KMS-11 (cell line): ENCODE results near the gene SYK.

Source experiments
- H2AFZ ChIP-seq: fragments of 200-600 bp; sonication (generic); 2 replicates; pipeline ENCODE4 v1.6.1; 2016; ENCODE audit warnings: antibody characterized with exemption, mixed run types, low read depth
- H3K27ac ChIP-seq: fragments of 200-600 bp; sonication (generic); 2 replicates; pipeline ENCODE4 v1.6.1; 2016; ENCODE audit warnings: mild to moderate bottlenecking, mixed run types
- H3K27me3 ChIP-seq: fragments of 200-600 bp; sonication (generic); 2 replicates; pipeline ENCODE4 v1.6.1; 2017; ENCODE audit warnings: mild to moderate bottlenecking, low read depth, mixed run types, moderate library complexity; ENCODE audit not compliant: insufficient read depth
- H3K36me3 ChIP-seq: fragments of 200-600 bp; sonication (generic); 2 replicates; pipeline ENCODE4 v1.6.1; 2017; ENCODE audit warnings: mild to moderate bottlenecking, mixed run types; ENCODE audit not compliant: insufficient read depth
- H3K4me1 ChIP-seq: fragments of 200-600 bp; sonication (generic); 2 replicates; pipeline ENCODE4 v1.6.1; 2016; ENCODE audit warnings: mild to moderate bottlenecking, low read depth, mixed run types; ENCODE audit not compliant: poor library complexity, severe bottlenecking
- H3K4me2 ChIP-seq: fragments of 200-600 bp; sonication (generic); 2 replicates; pipeline ENCODE4 v1.7.0; 2016; ENCODE audit warnings: mild to moderate bottlenecking, mixed run types
- H3K4me3 ChIP-seq: fragments of 200-600 bp; sonication (generic); IDR thresholded peaks from 2 replicates; pipeline ENCODE4 v1.6.1; 2017; ENCODE audit warnings: low read depth, low read length, mixed read lengths; ENCODE audit not compliant: insufficient read depth
- H3K79me2 ChIP-seq: fragments of 200-600 bp; sonication (generic); 2 replicates; pipeline ENCODE4 v1.6.1; 2016; ENCODE audit warnings: low read depth, mixed run types; ENCODE audit not compliant: insufficient read depth
- H3K9ac ChIP-seq: fragments of 200-600 bp; sonication (generic); 2 replicates; pipeline ENCODE4 v1.6.1; 2016; ENCODE audit warnings: mild to moderate bottlenecking, mixed run types
- H4K20me1 ChIP-seq: fragments of 200-600 bp; sonication (generic); 2 replicates; pipeline ENCODE4 v1.6.1; 2016; ENCODE audit warnings: mild to moderate bottlenecking, mixed run types; ENCODE audit not compliant: insufficient read depth
- TF ChIP-seq, protein P1 (sequence below): fragments of 200-600 bp; sonication (generic); conservative IDR thresholded peaks from 2 replicates; pipeline ENCODE4 v1.6.1; 2017; ENCODE audit warnings: low read depth, mild to moderate bottlenecking, antibody characterized with exemption, low read length, moderate library complexity, mixed read lengths

The SYK gene

DNA sequence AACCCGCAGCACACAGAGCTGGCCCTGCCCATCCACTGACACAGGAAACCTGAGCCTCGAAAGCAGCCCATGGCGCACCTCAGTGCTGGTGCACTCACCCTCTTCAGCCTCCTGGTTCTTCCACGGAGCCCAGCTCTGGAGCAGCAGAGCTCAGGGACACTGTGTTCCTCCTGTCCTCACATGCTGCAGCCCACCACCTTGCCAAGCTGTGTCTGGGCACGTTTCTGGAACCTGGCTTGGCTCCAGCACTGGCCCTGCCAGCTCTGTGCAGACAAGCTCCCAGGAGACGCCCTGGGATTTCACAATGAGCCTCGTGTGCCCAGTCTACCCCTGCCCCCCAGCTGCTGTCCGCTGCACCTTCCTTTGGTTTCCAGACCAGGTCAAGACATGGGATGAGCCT is 119.5 kb downstream of the SYK start:
- no peak overlapping the region for H3K9ac ChIP-seq
- TF ChIP-seq, protein P1, sequence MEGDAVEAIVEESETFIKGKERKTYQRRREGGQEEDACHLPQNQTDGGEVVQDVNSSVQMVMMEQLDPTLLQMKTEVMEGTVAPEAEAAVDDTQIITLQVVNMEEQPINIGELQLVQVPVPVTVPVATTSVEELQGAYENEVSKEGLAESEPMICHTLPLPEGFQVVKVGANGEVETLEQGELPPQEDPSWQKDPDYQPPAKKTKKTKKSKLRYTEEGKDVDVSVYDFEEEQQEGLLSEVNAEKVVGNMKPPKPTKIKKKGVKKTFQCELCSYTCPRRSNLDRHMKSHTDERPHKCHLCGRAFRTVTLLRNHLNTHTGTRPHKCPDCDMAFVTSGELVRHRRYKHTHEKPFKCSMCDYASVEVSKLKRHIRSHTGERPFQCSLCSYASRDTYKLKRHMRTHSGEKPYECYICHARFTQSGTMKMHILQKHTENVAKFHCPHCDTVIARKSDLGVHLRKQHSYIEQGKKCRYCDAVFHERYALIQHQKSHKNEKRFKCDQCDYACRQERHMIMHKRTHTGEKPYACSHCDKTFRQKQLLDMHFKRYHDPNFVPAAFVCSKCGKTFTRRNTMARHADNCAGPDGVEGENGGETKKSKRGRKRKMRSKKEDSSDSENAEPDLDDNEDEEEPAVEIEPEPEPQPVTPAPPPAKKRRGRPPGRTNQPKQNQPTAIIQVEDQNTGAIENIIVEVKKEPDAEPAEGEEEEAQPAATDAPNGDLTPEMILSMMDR = no peak
- peak overlapping the region; percentile 96 for H3K27ac ChIP-seq
- H3K36me3 ChIP-seq = no peaks in the 10 kb centered on the region
- H3K27me3 ChIP-seq = no peaks in the 10 kb centered on the region
- H4K20me1 ChIP-seq = no peaks in the 10 kb centered on the region
- H3K79me2 ChIP-seq = no peaks in the 10 kb centered on the region
- H2AFZ ChIP-seq = no peak overlapping the region
- no peak overlapping the region for H3K4me3 ChIP-seq
- H3K4me1 ChIP-seq = peaks cover 97% of the 10 kb centered on the region
- peak overlapping the region; percentile 5; the same call in 1 of the 2 replicates for H3K4me2 ChIP-seq

DNA sequence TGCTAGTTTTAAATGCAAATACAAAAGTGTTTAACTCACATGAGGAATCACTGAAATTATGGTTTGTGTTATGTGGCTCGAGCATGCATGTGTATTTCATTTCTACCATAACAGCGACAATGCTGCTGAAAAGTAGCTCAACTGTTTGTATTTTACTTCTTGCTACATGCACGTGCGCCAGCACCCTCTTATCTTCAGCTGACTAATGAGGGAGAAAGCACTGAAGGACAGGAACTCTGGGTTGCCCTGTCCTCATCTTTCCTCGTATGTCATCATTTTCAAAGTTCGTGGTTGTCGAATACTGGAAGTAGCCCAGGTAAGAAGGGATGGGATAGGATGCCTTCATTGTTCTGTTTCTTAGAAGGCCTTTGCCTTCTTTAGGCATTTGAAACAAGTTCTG is 120.3 kb downstream of the SYK start:
- no peak overlapping the region; the same call in 1 of the 2 replicates for H2AFZ ChIP-seq
- no peaks in the 10 kb centered on the region for H3K27me3 ChIP-seq
- H3K4me2 ChIP-seq = peak overlapping the region; percentile 91
- no peaks in the 10 kb centered on the region for H4K20me1 ChIP-seq
- H3K4me3 ChIP-seq = no peak overlapping the region
- H3K9ac ChIP-seq = peak overlapping the region; percentile 70; the same call in 1 of the 2 replicates
- H3K4me1 ChIP-seq = peaks cover 97% of the 10 kb centered on the region
- no peaks in the 10 kb centered on the region for H3K79me2 ChIP-seq
- TF ChIP-seq, protein P1 = no peak
- H3K27ac ChIP-seq = peak overlapping the region; percentile 96
- H3K36me3 ChIP-seq = no peaks in the 10 kb centered on the region

DNA sequence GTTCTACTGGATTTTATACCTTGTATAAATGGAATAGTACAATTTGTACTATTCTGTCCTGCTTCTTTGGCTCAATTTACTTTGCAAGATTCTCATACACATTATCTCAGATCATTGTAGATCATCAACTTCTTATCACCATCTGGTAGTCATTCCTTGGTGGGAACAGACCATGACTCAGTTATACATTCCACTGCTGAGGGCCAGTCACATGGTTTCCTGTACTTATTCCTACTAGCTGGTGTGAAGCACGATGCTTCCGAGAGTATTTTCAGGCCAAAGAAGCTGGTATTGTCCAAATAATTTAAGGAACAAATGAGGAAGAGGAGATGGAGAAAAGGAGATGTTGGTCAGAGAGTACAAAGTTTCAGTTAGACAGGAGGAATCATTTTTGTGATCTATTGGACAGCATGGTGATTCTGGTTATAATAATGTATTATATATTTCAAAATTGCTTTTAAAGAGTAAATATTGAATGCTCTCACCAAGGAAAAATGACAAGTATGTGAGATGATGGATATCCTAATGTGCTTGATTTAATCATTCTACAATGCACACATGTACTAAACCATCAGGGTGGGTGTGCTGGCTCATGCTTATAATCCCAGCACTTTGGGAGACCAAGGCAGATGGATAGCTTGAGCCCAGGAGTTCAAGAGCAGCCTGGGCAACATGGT is 124.1 kb downstream of the SYK start:
- Histone ChIP-seq H3K27me3 (no peaks in the 10 kb centered on the region), H3K4me1 (peaks cover 91% of the 10 kb centered on the region), H4K20me1 (no peaks in the 10 kb centered on the region), H3K4me3 (no peak overlapping the region), H3K27ac (peak overlapping the region; percentile 96; the same call in 1 of the 2 replicates), H3K36me3 (no peaks in the 10 kb centered on the region), H3K4me2 (peak overlapping the region; percentile 45), H3K9ac (no peak overlapping the region), H3K79me2 (no peaks in the 10 kb centered on the region), H2AFZ (no peak overlapping the region)
- TF ChIP-seq, protein P1 = no peak

DNA sequence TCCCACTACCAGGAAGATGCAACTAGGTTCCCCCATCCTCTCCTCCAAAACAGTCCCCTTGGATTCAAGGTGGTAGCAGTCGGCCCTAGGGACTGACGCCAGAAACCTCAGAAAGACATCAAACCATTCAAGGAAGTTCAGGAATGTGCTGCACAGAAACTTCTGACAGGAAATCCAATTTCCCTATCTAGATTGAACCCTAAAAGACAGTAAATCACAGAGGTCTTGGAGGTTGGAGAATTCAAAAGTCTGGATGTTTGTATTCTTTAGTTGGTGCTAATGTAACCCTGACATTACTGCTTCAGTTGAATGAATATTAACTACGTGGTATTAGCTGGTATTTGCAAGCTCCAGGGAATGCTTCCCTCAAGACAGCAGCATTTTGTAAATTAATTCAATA is 125.3 kb downstream of the SYK start:
- Histone ChIP-seq H3K9ac (no peak overlapping the region), H3K4me1 (peaks cover 89% of the 10 kb centered on the region), H4K20me1 (no peaks in the 10 kb centered on the region), H3K27ac (peak overlapping the region; percentile 96; the same call in 1 of the 2 replicates), H3K36me3 (no peaks in the 10 kb centered on the region), H3K4me2 (peak overlapping the region; percentile 45; the same call in 1 of the 2 replicates), H3K4me3 (no peak overlapping the region), H3K27me3 (no peaks in the 10 kb centered on the region), H2AFZ (no peak overlapping the region; the same call in 1 of the 2 replicates), H3K79me2 (no peaks in the 10 kb centered on the region)
- TF ChIP-seq, protein P1 = no peak
